GM18502 (cell line): ENCODE results near the gene AFTPH.
A peak's percentile ranks its signal among the peaks of the same experiment; 100 is the strongest.
"Not testable (repeated sequence)": the region's sequence is repeated elsewhere in the genome, so short reads cannot be mapped to it uniquely, and the experiment has no call there.

Source experiments
- ATAC-seq: cut with Tn5 transposase; IDR thresholded peaks from one replicate; pipeline ENCODE4 v1.9.1; 2021; ENCODE audit warnings: mild to moderate bottlenecking; ENCODE audit not compliant: unreplicated experiment, poor library complexity

Gene AFTPH

GRCh38 chr2:64492821-64493220, 31.3 kb upstream of the AFTPH start:
- ATAC-seq: no peak

GRCh38 chr2:64493788-64494187, 30.3 kb upstream of the AFTPH start:
- no peak for ATAC-seq

- no peak for ATAC-seq
Observed at GRCh38 chr2:64498438-64498837, 25.7 kb upstream of the AFTPH start.

- no peak for ATAC-seq
Observed at GRCh38 chr2:64500549-64500948, 23.6 kb upstream of the AFTPH start.

GRCh38 chr2:64501946-64502345, 22.2 kb upstream of the AFTPH start:
- no peak for ATAC-seq

- ATAC-seq: no peak
Observed at GRCh38 chr2:64502860-64503259, 21.3 kb upstream of the AFTPH start.

- no peak for ATAC-seq
Observed at GRCh38 chr2:64504774-64505720, 19.1 kb upstream of the AFTPH start.

- ATAC-seq: no peak
Observed at GRCh38 chr2:64506686-64507085, 17.4 kb upstream of the AFTPH start.

GRCh38 chr2:64514008-64514407, 10.1 kb upstream of the AFTPH start:
- no peak for ATAC-seq

GRCh38 chr2:64515086-64515485, 9.0 kb upstream of the AFTPH start:
- ATAC-seq: no peak

- ATAC-seq: no peak
Observed at GRCh38 chr2:64516651-64517510, 7.2 kb upstream of the AFTPH start.

- no peak for ATAC-seq
Observed at GRCh38 chr2:64517511-64517884, 6.6 kb upstream of the AFTPH start.

- no peak for ATAC-seq
Observed at GRCh38 chr2:64522843-64523428, 1.2 kb upstream of the AFTPH start.

GRCh38 chr2:64524604-64525316, 632 bp downstream of the AFTPH start:
- ATAC-seq: peak; percentile 13

GRCh38 chr2:64525317-64525613, 1.1 kb downstream of the AFTPH start:
- peak; percentile 26 for ATAC-seq

- no peak for ATAC-seq
Observed at GRCh38 chr2:64526034-64526433, 1.9 kb downstream of the AFTPH start.

- not testable (repeated sequence) for ATAC-seq
Observed at GRCh38 chr2:64530946-64531345, 6.8 kb downstream of the AFTPH start.

- no peak for ATAC-seq
Observed at GRCh38 chr2:64532030-64532429, 7.9 kb downstream of the AFTPH start.

- no peak for ATAC-seq
Observed at GRCh38 chr2:64533882-64534281, 9.8 kb downstream of the AFTPH start.

- ATAC-seq: peak; percentile 59
Observed at GRCh38 chr2:64534363-64534762, 10.2 kb downstream of the AFTPH start.
